GM21786 (cell line): ENCODE data around the gene HPCAL4.

Source experiments
- ATAC-seq: cut with Tn5 transposase; IDR thresholded peaks from one replicate; pipeline ENCODE4 v1.9.1; 2021; ENCODE audit not compliant: unreplicated experiment

HPCAL4 gene

DNA sequence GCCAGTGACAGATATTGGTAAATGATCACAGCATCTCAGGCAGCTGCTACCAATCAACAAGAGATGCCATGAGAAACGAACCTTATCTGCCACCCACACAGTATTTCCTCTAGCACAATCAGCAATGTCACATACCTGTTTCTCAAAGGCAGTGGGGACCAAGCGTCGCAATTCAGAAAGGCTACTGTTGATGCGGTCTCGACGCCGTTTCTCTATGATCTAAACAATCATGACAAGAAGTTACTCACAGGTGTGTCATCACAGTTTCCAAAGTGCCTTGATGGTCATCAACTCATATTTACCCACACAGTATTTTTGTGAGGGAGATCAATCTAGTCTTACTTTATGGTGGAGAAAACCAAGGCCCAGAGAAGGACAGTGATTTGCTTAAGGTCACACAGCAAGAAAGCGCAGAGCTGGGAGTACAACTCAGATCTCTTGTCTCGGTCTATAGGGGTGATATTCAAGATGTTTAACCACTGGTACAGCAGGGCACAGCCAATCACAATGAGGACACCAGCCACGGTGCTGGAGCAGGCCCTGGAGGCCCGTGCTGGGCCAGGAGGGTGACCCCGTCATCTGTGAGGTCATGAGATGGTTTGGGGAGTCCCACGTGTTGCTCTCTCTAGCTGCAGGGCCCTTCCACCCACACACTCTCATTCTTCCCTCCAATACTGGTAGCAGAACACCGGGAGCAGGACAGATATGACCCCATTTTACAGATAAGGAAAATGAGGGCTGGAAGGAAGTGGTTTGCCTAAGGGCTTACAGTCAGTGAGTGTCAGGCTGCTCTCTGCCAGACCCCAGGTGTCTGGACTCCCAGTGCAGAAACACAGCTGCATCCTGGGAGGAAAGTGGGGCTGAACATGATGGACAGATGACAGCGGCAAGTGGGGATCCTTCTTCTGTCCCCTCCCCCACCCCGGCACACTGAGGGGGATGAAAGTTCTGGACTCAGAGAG lies 59.6 kb downstream of the HPCAL4 start:
- ATAC-seq = no peak

DNA sequence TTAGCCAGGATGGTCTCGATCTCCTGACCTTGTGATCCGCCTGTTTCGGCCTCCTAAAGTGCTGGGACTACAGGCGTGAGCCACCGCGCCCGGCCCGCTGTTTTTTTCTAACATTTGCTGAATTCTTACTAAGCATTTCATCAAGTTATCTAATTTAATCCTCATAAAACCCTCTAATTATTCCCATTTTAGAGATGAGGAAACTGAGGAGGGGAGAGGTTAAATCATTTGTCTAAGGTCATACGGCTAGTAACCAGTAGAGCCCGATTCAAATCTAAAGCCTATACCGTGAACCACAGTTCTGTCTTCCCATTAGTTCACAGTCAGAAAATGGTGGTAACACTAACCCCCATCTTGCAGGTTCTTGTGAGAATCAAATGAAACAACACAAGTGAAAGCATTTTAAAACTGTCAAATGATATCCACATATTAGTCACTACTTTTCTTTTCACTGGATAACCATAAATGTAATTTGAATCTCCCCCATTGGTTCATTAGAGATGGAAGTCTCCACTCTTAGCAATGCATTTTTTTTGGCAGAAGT lies 62.4 kb downstream of the HPCAL4 start:
- ATAC-seq = no peak
